ENCODE measurements around the gene IGSF23.
"Not testable (repeated sequence)": the region's sequence is repeated elsewhere in the genome, so short reads cannot be mapped to it uniquely, and the experiment has no call there.

Gene IGSF23

GRCh38 chr19:44614313-44614712 is 950 bp downstream of the IGSF23 start:
- DNase-seq (ENCODE audit: low read depth), result no peak

GRCh38 chr19:44615863-44616247 is 2.5 kb downstream of the IGSF23 start:
- no peak for DNase-seq (ENCODE audit: low read depth)

DNA sequence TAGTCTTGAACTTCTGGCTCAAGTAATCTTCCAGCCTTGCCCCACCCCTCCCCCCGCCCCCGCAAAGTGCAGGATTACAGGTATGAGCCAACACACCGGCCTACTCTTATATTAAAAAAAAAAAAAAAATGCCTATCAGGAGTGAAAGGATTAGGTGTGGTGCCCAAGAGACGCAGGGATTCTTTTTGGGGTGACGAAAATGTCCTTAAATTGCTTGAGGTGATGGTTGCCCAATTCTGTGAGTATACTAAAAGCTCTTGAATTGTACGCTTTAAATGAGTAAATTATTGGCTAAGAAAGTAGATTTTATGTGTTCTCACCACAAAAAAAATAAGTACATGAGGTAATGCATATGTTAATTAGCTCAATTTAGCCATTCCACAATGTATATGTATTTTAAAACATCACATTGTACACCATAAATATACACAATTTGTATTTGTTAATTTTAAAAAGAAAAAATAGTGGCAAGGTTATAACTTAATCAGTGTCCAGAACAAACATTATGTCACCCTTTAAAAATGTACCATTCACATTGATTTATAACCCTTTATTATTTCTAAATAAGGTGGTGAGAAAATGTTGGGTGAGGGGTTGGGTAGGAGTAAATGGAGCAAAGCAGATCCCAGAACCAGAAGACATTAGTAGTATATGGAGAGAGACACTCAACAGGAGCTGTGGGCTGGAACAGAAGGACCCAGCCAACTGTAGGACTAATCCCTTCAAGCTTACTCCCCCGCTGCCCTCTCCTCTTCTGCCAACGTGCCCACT is 3.9 kb downstream of the IGSF23 start:
- DNase-seq (ENCODE audit: low read depth), result no peak

- no peak for DNase-seq (ENCODE audit: low read depth)
These were observed 5.4 kb downstream of the IGSF23 start for GRCh38 chr19:44618640-44619357.

DNA sequence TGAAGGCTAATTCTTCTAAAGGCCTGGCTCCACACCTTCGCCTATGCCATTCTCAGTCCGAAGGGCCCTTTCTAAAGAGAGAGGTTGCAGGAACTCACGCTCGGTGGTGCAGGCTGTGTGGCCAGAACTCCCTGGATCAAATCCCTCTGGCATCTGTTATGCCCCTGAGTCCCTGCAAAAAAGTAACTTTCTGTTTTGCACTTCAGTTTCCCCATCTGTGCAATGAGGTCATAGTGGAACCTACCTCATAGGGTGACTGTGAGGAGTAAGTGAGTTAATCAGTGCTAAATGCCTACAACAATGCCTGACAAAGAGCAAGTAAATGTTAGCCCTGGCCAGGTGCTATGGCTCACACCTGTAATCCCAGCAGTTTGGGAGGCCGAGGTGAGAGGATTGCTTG is 7.3 kb downstream of the IGSF23 start:
- no peak for DNase-seq (ENCODE audit: low read depth)

- no peak for DNase-seq (ENCODE audit: low read depth)
These were observed 8.0 kb downstream of the IGSF23 start for GRCh38 chr19:44621367-44621766.

DNA sequence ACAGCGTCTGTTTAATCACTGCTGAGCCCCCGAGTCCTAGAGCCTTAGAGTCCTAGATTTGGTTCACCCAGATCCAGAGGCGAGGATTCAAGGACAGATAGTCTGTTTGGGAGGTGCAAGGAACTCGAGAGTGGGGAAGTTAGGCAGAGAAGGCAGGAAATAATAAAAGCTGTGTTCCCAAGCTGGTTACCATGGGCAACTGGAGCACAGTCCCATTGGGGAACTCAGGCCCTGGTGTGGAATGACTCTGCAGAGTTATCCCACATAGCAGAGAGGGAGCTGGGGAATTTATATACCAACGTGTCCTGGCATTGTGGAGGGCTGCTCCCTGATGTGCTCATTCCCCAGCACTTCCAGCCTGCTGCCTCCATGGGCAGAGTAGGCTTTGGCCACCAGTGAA is 9.7 kb downstream of the IGSF23 start:
- DNase-seq (ENCODE audit: low read depth), result no peak

- DNase-seq (ENCODE audit: low read depth), result no peak
These were observed 10.3 kb downstream of the IGSF23 start for GRCh38 chr19:44623626-44624025.

DNA sequence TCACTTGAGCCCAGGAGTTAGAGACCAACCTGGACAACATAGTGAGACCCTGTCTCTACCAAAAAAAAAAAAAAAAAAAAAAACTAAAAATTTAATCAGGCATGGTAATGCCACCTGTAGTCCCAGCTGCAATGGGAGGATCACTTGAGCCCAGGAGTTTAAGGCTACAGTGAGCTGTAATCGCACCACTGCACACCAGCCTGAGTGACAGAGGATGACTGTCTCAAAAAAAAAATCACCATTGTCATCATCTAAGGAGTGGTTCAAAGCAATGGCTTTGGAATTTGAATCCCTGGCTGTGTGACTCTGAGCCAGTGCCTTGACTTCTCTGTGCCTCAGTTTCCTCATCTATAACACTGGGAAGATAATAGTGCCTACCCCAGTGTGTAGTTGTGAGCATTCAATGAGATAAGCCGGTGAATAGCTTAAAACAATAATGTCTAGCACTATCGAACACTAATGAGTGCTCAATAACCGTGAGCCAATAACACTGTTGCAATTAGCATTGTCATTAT is 11.5 kb downstream of the IGSF23 start:
- DNase-seq (ENCODE audit: low read depth), result no peak

DNA sequence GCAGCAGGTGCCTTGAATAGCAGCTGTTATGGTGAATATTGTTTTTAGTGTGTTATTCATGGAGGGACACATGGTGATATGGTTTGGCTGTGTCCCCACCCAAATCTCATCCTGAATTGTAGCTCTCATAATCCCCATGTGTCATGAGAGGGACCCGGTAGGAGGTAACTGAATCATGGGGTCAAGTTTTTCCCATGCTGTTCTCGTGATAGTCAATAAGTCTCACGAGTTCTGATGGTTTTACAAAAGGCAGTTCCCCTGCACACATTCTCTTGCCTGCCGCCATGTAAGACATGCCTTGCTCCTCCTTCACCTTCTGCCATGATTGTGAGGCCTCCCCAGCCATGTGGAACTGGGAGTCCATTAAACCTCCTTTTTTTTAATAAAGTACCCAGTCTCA is 12.3 kb downstream of the IGSF23 start:
- not testable (repeated sequence) for DNase-seq (ENCODE audit: low read depth)

DNA sequence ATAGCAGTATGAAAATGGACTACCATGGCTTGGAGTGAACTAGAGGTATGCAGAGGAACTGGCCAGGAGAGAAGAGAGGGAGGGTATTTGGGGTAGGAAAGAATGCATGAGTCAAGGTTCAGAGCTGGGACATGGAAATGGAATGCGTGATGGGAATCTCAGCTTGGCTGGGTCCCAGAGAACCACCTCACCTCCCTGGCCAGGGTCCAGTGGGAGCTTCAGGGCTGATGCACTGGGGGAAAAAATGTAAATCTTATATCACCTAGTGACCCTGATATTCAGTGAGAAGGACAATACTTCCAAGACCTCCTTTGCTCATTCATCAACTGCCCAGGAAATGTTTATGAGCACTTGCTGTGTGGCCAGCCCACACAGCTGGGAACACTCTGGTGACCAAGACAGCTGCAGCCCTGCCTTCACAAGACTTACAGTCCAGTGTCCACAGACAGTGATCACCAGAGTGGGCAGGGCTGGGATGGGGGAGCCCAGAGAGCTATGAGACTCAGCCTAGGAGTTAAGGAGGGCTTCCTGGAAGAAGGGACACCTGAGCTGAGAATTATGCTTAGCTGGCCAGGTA is 12.8 kb downstream of the IGSF23 start:
- no peak for DNase-seq (ENCODE audit: low read depth)

GRCh38 chr19:44627631-44628030 is 14.3 kb downstream of the IGSF23 start:
- no peak for DNase-seq (ENCODE audit: low read depth)

DNA sequence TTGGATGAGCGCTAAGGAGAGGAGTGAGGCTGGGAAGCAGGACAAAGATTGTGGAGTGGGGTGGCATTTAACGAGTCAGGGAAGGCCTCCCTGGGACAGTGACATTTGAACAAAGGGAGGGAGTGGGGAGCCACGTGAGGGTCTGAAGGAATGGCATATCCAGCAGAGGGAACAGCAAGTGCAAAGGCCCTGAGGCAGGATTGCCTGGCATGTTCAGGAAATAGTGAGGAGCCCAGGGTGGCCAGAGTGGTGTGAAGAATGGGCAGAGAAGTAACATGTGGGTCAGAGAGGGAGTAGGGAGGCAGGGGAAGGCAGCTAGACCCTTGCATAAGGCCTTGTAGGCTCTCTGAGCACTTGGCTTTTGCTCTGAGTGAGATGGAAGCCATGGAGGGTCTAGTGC is 15.4 kb downstream of the IGSF23 start:
- DNase-seq (ENCODE audit: low read depth), result no peak

DNA sequence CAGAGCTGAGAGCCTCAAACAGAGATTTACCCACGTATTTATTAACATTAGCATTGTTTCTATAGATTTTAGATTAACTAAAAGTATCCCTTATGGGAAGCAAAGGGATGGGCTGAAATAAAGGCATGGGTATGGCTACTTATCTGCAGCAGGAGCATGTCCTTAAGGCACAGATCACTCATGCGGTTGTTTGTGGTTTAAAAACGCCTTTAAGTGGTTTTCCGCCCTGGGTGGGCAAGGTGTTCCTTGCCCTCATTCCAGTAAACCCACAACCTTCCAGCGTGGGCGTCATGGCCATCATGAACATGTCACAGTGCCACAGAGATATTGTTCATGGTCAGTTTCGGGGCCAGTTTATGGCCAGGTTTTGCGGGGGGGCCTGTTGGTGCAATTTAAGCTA is 18.2 kb downstream of the IGSF23 start:
- not testable (repeated sequence) for DNase-seq (ENCODE audit: low read depth)

DNA sequence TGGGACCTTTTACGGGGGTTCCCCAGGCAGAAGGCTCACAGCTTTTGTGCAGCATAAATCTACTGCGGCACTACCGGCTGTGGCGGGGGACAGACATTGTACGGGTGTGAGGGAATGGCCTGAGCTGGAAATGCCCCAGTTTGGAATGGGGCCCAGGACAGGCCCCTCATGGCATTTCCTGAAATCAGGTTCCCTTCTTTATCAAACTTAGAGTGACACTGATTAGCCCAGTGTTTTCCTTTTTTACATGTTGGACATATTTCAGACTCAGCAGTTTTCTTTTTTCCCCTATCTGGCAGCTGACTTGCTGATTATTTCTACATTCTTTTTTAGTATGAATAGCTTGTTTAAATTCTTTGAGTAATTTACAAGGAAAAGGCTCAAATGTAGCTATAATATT is 20.7 kb downstream of the IGSF23 start:
- not testable (repeated sequence) for DNase-seq (ENCODE audit: low read depth)

- no peak for DNase-seq (ENCODE audit: low read depth)
These were observed 21.4 kb downstream of the IGSF23 start for GRCh38 chr19:44634785-44635184.

- DNase-seq (ENCODE audit: low read depth), result no peak
These were observed 22.4 kb downstream of the IGSF23 start for GRCh38 chr19:44635581-44636438.

DNA sequence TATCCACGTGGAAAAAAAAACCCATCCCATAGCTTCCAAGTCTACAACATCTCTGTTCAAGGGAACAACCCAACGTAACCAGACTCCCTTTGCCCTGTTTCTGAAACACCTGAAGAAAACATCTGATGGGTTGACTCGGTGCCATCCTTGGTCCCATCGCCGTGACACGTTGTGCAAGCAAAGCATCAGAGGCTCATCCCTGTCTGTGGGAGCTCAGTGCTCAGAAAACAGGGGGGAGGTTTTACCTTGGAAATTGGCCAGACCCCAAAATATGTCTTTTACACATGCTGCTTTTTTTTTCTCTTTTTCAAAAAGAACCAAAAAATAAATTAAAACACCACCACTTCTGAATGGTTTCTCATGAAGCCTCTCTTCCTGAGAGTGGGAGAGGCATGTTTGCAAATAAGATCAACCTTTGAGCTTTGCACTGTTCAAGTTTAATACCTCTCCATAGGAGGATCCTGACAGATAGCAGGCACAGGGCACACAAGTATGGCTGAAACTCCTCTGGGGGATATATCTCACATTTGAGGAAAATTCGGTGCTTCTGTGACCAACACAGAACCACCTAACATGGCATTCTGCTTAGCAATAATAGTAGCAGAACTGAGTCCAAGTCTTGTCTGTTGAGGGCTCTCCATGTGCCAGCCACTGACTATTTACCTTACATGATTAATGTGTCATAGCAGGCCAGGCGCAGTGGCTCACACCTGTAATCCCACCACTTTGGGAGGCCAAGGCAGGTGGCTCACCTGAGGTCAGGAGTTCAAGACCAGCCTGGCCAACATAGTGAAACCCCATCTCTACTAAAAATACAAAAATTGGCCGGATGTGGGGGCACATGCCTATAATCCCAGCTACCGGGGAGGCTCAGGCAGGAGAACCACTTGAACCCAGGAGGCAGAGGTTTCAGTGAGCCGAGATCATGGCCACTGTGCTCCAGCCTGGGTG is 23.4 kb downstream of the IGSF23 start:
- no peak for DNase-seq (ENCODE audit: low read depth)

DNA sequence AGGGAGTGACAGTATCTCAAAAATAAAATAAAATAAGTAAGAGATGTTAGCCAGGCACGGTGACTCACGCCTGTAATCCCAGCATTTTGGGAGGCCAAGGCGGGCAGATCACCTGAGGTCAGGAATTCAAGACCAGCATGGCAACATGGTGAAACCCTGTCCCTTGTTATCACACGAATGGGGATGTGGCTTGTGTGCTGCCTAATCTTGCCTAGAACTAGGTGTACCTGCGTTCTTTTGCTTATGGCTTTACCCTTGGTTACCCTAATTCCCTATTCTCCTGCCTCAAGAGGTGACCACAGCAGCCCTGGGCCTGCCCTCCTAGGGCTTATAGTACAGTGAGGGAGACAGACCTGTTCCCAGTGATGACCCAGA is 24.0 kb downstream of the IGSF23 start:
- DNase-seq (ENCODE audit: low read depth), result no peak

DNA sequence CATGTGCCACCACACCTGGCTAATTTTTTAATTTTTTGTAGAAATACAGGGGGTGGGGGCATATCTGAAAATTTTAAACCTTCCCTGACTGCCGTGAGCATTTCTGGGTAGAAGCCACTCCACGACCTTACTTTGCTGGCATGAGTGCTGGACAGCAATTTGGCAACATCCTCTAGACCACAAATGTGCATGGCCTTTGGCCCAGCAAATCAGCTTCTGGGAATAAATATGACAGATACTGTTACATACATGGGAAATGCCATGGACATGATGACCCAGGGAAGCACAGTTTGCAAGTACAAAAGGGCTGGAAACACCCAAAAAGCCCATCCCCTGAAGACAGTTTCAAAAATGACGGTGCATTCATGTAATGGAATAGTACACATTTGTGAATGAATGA is 27.2 kb downstream of the IGSF23 start:
- no peak for DNase-seq (ENCODE audit: low read depth)

Measured in activated gamma-delta T cell treated with anti-CD3 and anti-CD28 coated beads, Interleukin-2, amount 50 U/mL, for 16 hours (primary cell).